NCI-H2029 (cell line): ENCODE results near the gene FBXO11.
A peak's percentile ranks its signal among the peaks of the same experiment; 100 is the strongest.

Source experiments
- DNase-seq: peaks from one replicate; lab custom pipeline; 2025; lab: John Stamatoyannopoulos, UW

The FBXO11 gene

DNA sequence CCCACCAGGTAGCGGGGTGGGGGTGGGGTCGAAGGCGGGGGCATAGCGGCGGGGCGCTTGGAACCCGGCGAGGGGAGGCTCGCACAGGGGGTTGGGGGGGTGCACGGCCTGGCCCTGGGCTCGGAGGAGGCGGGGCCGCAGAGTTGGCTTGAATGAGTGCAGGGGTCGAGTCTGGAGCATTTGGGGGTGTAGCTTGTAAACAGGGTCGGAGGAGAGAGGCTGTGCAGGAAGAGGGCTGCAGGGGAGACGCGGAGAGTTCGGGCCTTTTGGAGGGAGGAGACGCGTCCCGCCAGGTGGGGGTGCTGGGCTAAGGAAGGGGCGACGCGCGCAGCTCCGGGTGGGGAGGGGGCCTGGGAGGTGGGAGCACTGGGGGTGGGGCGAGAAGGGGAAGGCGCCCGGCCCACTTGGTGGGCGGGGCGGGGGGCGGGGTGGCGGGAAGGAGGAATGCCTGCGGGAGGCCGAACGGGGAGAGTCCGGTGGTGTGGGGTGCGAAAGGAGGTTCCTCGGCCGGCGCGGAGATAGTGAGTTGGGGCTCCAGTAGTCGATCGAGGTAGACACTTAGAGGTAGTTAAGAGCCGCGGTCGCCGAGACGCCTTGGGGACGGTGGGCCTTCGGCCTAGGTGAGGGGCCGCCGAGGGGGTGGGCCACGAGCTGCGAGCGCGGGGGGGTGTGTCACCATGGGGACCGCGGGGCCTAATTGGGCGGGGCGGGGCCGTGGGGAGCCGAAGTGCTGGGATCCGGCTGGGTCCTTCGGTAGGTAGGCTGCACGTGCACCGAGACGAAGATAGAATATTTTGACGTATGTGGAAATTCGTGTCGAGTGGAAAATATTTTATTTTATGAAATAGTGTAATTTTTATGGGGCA, 122.6 kb downstream of the FBXO11 start:
- DNase-seq = peak; percentile 58

DNA sequence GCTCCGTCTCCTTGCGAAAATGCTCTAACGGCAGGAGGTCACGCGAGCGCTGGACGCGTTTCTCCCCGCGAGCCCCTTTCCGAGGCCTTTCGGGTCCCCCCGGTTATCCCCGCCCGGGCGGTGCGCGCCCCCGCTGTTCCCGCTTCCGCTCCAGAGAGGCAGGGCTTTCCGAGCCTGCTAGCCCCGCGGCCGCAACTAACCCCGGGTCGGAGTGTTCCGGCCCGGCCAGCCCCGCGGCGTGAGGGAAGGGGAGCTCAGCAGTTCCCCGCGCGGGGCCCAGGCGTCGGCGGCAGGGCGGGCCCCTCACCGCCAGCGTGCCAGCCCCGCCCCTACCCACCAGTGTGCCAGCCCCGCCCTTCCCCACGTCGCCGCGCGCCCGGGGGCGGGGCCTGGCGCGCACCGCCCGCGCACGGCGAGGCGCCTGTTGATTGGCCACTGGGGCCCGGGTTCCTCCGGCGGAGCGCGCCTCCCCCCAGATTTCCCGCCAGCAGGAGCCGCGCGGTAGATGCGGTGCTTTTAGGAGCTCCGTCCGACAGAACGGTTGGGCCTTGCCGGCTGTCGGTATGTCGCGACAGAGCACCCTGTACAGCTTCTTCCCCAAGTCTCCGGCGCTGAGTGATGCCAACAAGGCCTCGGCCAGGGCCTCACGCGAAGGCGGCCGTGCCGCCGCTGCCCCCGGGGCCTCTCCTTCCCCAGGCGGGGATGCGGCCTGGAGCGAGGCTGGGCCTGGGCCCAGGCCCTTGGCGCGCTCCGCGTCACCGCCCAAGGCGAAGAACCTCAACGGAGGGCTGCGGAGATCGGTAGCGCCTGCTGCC, 123.4 kb downstream of the FBXO11 start, which contains the start of gene MSH6:
TSS of gene MSH6 (plus strand) at position 475 of the 815 bp plus-strand sequence. CDS start at position 564, 89 bp downstream.
- DNase-seq = peak; percentile 76

DNA sequence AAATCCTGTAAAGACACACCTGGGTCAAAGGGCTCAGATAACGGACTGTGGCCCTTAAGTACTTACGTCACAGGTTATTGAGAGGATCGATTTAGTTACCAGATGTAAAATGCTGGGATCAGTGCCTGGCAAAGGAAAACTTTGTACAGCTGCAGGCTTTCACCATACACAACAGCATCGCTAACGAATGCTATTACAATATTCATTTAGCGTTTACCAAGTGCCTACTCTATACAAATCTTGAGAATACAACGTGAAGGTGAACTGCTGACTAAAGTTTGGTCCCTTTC, 124.0 kb downstream of the FBXO11 start:
- no peak for DNase-seq

DNA sequence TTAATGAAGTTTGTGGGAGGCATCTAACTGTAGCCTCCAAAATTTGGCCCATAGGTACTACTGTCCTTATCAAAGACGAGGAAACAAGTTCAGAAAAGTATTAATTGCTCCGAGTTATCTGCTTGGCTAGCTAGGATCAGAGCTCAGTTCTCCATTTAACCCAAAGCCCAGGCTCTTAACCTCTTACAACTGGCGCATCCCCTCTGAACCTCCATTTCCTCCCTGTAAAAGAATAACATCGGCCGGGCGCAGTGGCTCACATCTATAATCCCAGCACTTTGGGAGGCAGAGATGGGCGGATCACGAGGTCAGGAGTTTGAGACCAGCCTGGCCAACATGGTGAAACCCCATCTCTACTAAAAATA, 126.9 kb downstream of the FBXO11 start:
- no peak for DNase-seq

DNA sequence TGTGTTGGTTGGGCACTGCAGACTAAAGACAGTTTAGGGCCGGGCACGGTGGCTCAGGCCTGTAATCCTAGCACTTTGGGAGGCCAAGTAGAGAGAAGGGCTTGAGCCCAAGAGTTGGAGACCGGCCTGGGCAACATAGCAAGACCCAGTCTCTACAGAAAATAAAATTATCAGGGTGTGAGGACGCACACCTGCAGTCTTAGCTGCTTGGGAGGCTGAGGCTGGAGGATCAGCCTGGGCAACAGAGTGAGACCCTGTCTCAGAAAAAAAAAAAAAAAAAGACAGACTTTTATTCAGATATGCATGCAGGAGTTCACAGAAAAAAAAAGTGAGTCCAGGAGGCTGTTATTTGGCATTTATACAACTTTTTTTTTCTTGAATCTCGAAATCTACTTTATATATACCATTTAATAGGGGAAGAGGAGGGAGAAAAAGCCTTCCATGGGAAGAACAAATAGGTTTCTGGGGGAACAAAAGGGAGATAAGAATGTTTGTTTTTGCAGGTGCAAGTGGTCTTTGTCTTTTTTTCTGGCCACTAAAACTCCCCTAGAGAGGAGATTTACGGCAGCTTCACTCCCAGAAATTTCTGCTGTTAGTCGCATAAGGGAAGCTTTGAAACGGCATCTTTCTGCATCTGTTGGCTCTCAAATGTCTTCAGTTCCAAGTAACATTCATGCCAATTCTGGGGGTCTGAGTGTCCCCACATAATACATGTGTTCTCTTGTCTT, 127.4 kb downstream of the FBXO11 start:
- DNase-seq = no peak

DNA sequence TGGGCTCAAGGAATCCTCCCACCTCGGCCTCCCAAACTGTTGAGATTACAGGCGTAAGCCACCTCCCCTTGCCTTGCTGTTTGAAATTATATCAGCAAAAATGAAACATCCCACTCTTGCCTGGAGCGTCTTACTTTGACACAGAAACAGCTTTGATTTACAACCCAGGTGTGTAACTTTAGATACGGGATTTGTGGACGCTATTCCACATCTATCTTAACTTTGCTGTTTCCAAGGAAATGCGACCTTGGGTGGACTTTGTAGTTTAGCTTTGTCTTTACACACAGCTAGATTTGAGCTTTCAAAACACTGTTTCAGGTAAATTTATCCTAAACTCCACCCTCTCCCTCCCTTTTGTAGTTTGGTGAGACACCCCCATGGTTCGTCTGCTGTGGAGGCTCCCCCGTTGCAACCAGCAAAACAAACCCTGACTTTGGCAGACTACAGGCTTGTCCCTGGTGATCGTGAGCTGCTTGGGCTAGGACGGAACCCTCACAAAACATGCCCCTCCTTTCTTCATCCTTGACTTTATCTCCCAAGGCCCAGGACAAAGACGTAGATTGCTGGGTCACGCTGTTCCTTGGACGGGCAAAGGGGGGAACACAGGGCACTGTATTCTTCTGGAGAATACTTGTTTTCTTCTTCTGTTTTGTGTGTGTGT, 128.9 kb downstream of the FBXO11 start:
- DNase-seq = no peak

DNA sequence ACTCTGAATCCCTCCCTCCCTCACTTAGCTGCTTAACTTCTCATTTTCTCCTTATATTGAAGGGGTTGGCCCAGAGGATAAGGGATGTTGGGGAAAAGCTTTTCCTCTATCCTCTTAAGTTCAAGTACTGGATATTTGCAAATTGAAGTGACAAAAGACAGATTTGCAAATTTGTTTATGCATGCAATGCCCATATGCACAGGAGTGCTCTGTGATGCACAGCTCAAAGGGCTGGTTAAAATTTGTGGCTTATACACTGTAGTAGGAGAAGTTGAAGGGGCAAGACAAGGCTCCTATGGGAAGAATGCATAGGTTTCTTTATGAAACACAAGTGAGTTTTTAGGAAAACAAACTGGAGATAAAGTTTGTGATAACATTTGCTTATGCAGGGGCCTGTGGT, 131.7 kb downstream of the FBXO11 start:
- DNase-seq = no peak

DNA sequence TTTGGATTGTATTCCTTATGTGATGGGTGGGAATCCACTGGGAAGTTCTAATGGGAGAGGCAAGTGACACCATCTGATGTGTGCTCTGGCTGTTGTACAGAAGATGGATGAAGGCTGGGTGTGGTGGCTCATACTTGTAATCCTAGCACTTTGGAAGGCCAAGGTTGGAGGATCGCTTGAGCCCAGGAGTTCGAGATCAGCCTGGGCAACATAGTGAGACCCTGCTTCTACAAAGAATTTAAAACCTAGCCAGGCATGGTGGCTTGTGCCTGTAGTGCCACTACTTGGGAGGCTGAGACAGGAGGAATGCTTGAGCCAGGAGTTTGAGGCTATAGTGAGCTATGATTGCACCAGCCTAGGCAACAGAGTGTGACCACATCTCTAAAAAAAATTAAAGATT, 134.0 kb downstream of the FBXO11 start:
- no peak for DNase-seq

DNA sequence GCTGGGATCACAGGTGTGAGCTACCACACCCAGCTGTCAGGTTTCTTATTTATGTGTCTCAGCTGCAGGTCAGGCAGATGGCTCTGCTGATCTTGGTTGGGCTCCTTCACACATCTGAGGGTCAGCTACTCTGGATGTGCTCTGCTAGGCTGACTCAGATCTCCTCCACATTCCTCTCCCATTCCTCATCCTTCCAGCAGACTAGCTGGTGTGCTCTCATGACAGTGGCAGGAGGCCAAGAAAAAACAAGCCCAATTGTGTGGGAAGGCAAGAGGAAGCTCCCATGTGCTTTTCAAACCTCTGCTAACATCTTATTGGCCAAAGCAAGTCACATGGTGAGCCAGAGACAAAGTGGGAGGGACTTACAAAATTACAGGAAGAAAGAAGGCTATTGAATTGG, 135.1 kb downstream of the FBXO11 start:
- peak; percentile 51 for DNase-seq

DNA sequence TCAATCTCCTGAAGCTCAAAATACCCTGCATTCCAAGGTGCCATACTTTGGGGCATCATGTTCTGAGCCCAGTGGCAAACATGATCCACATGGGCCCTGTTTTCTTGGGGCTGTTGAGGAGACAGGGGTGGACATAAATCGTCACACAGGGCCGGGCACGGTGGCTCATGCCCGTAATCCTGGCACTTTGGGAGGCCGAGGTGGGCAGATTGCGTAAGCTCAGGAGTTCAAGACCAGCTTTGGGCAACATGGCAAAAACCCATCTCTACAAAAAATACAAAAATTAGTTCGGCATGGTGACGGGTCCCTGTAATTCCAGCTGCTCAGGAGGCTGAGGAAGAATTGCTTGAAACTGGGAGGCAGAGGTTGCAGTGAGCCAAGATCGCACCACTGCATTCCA, 137.0 kb downstream of the FBXO11 start:
- DNase-seq = no peak

DNA sequence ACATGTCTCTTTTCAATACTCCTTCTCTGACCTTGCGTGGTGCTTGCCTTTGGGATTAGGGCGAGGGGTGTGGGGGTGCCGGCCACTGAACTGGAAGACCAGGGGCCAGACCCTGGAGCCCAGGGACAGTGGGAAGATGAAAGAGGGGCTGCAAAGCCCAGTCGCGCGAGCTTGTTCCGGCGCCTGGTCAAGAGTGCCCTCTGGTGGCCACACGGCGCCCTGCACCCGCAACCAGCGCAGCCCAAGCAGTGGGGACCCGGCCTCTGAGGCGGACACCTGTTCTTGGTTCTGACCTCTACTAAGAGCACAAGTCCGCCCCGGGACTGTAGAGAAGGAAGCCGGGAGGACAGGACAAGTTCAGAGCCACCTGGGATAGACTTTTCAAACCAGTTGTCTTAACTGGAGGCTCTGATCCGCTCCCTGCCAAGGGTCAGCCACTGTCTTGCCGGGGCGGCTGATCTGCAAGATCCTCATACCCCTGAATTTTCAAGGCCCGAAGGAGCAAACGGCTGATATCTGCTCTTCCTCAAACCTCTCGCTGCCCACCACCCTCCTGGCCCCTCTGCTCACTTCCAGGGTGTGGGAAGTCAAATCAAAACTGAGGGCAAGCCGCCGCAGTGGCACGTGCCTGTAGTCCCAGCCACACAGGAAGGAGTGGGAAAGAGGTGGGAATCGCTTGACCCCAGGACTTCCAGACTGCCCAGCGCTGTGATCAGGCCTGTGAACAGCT, 138.3 kb downstream of the FBXO11 start:
- no peak for DNase-seq

DNA sequence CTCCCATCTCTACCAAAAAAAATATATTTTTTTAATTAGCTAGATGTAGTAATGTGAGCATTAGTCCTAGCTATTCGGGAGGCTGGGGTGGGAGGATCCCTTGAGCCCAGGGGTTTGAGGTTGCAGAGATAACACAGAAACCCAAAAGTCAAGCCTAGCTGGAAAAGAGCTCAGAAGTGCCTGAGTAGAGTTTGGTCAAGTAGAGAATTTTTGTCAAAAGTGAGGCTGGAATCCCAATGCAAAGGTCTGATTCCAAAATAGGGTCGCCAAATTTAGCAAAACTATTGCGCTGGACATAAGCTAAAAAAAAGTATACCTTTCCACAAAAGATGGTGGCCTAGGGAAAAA, 138.8 kb downstream of the FBXO11 start:
- no peak for DNase-seq

DNA sequence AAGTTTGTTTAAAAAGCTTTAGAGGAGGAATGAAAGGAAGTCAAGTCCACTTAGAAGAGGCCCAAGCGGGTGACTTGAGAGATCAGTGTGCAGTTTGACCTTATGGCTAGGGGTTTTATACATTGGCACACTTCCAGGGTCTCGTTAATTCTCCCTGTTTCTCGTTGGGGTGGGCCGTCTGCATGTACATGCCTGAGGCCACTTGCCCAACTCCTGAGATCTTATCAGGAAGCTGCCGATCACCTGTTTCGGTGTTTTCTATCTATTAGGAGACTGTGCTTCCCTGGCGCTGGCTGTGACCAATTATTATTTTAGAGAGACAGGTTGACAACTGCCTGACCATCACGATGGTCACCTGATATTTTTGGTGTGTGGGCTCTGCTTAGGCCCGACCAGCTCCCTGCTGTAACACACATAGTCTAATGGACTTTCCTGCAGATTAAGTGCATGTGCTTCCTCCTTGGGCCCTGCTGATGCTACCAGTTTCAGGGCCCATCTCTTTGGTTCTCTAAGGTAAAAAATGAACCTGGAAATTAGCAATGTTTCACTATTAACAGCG, 154.4 kb downstream of the FBXO11 start:
- DNase-seq = no peak

DNA sequence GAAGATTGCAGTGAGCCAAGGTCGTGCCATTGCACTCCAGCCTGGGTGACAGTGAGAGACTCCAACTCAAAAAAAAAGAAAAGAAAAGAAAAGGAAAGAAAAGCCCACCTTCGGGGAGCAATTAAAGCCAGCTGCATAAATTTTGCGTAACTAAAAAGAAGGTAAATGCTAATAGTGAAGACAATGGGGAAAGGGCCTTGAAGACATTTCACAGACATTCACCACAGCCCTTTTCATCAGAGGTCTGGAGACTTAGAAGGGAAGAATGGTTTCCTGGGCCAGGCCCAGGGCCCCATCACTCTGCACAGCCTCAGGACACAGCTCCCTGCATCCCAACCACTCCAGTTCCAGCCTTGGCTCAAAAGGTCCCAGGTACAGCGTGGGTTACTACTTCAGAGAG, 158.4 kb downstream of the FBXO11 start:
- DNase-seq = no peak

DNA sequence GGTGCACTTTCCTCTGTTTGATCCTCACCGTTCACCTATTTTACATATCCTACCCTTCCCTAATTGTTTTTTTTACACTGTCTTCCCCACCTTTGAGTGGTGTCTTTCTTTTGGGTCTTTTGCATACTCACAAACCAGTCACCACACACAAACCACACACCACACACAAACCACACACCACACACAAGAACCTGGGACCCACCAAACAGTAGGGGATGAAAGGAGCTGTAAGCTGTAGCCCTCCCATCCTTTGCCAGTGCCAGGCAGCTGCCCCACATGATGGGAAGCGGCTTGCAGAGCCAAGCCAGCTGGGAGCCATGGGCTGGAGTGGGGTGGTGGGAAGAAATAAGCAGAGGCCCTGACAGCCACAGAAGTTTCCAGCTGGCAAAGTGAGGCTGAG, 162.2 kb downstream of the FBXO11 start:
- DNase-seq = no peak

DNA sequence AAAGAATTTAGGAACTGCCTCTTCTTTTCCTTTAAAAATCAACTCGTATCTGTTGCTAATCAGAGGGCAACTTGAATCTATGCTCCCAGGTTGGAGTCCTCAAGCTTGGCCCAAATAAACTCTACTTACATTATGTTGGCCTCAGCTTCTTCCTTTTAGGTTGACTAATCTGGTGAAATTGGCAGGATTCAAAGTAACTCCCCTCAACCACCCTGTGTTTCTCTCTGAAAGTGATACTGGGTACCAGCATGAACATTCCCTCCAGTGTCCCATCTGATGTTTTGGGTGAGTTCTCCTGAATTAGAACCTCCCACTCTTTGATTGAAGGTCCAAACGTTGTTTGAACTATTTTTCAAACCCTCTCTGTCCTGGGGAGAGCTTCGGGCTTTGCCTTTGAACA, 164.7 kb downstream of the FBXO11 start:
- no peak for DNase-seq

DNA sequence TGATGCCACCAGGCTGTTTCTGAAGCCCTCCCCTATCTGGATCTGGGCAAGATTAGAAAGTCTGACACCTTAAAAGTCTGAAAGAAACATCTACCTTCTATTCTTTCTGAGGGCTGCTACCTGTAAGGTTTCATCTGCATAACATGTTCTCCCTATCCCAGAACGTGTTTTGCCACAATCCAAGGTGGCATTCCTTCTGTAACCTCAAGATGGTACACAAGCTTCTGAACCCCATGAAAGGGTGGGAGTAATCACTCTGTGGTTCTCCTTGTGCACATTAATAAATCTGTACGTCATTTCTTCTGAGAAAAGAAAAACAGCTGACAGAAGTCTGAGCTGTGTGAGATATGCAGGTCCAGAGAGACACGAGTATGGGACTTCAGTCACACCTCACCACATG, 165.2 kb downstream of the FBXO11 start:
- no peak for DNase-seq
